ENCODE measurements around the gene CIAO2B.

GRCh38 chr16:66899945-66900710, 34.1 kb downstream of the CIAO2B start:
- TF ChIP-seq, protein P1, sequence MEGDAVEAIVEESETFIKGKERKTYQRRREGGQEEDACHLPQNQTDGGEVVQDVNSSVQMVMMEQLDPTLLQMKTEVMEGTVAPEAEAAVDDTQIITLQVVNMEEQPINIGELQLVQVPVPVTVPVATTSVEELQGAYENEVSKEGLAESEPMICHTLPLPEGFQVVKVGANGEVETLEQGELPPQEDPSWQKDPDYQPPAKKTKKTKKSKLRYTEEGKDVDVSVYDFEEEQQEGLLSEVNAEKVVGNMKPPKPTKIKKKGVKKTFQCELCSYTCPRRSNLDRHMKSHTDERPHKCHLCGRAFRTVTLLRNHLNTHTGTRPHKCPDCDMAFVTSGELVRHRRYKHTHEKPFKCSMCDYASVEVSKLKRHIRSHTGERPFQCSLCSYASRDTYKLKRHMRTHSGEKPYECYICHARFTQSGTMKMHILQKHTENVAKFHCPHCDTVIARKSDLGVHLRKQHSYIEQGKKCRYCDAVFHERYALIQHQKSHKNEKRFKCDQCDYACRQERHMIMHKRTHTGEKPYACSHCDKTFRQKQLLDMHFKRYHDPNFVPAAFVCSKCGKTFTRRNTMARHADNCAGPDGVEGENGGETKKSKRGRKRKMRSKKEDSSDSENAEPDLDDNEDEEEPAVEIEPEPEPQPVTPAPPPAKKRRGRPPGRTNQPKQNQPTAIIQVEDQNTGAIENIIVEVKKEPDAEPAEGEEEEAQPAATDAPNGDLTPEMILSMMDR (IDR thresholded peaks at IDR 0.05), result no peak
- no peak for TF ChIP-seq POLR2A (IDR thresholded peaks at IDR 0.05)
- peak; percentile 3 to 76 (median 63) for TF ChIP-seq POLR2AphosphoS5 (IDR thresholded peaks at IDR 0.05)

All from sigmoid colon (tissue), 4 donors.